ENCODE data around the gene OPCML.

Gene OPCML

GRCh38 chr11:133238495-133238894 lies 293.8 kb downstream of the OPCML start:
- Histone ChIP-seq H3K4me3 (ENCODE audit: low read length in 2 of 2) (no peak overlapping the region), H3K36me3 (ENCODE audit: control insufficient read depth in 2 of 2, insufficient read depth in 2 of 2, low read length in 2 of 2) (no peaks in the 10 kb centered on the region), H3K9me3 (ENCODE audit: control insufficient read depth in 2 of 2, low read length in 2 of 2) (peaks cover 0 to 3% of the 10 kb centered on the region in 2 donors), H3K4me1 (ENCODE audit: control insufficient read depth, insufficient read depth, low read length) (peaks cover 8% of the 10 kb centered on the region), H3K9ac (ENCODE audit: low read length in 2 of 2) (no peak overlapping the region), H3K27me3 (ENCODE audit: control insufficient read depth in 1 of 2, insufficient read depth in 2 of 2, low read length in 2 of 2) (peaks cover 2 to 3% of the 10 kb centered on the region in 2 donors), H3K27ac (ENCODE audit: low read length) (no peak overlapping the region)

GRCh38 chr11:133238027-133238426 lies 294.3 kb downstream of the OPCML start:
- Histone ChIP-seq H3K9me3 (ENCODE audit: control insufficient read depth in 2 of 2, low read length in 2 of 2) (peaks cover 0 to 8% of the 10 kb centered on the region in 2 donors), H3K9ac (ENCODE audit: low read length in 2 of 2) (no peak overlapping the region), H3K4me1 (ENCODE audit: control insufficient read depth, insufficient read depth, low read length) (peaks cover 5% of the 10 kb centered on the region), H3K27ac (ENCODE audit: low read length) (no peak overlapping the region), H3K4me3 (ENCODE audit: low read length in 2 of 2) (no peak overlapping the region), H3K36me3 (ENCODE audit: control insufficient read depth in 2 of 2, insufficient read depth in 2 of 2, low read length in 2 of 2) (no peaks in the 10 kb centered on the region), H3K27me3 (ENCODE audit: control insufficient read depth in 1 of 2, insufficient read depth in 2 of 2, low read length in 2 of 2) (peaks cover 0 to 2% of the 10 kb centered on the region in 2 donors)

GRCh38 chr11:133235381-133235780 lies 296.9 kb downstream of the OPCML start:
- no peaks in the 10 kb centered on the region for H3K4me1 ChIP-seq (ENCODE audit: control insufficient read depth, insufficient read depth, low read length)
- peaks cover 0 to 2% of the 10 kb centered on the region in 2 donors for H3K27me3 ChIP-seq (ENCODE audit: control insufficient read depth in 1 of 2, insufficient read depth in 2 of 2, low read length in 2 of 2)
- peaks cover 0 to 10% of the 10 kb centered on the region in 2 donors for H3K9me3 ChIP-seq (ENCODE audit: control insufficient read depth in 2 of 2, low read length in 2 of 2)
- no peak overlapping the region for H3K9ac ChIP-seq (ENCODE audit: low read length in 2 of 2)
- no peak overlapping the region for H3K4me3 ChIP-seq (ENCODE audit: low read length in 2 of 2)
- H3K36me3 ChIP-seq (ENCODE audit: control insufficient read depth in 2 of 2, insufficient read depth in 2 of 2, low read length in 2 of 2), result no peaks in the 10 kb centered on the region
- no peak overlapping the region for H3K27ac ChIP-seq (ENCODE audit: low read length)

- no peak overlapping the region for H3K9ac ChIP-seq (ENCODE audit: low read length in 2 of 2)
- peaks cover 0 to 2% of the 10 kb centered on the region in 2 donors for H3K27me3 ChIP-seq (ENCODE audit: control insufficient read depth in 1 of 2, insufficient read depth in 2 of 2, low read length in 2 of 2)
- no peak overlapping the region for H3K4me3 ChIP-seq (ENCODE audit: low read length in 2 of 2)
- H3K4me1 ChIP-seq (ENCODE audit: control insufficient read depth, insufficient read depth, low read length), result no peaks in the 10 kb centered on the region
- H3K9me3 ChIP-seq (ENCODE audit: control insufficient read depth in 2 of 2, low read length in 2 of 2), result peaks cover 0 to 10% of the 10 kb centered on the region in 2 donors
- H3K36me3 ChIP-seq (ENCODE audit: control insufficient read depth in 2 of 2, insufficient read depth in 2 of 2, low read length in 2 of 2), result no peaks in the 10 kb centered on the region
- no peak overlapping the region for H3K27ac ChIP-seq (ENCODE audit: low read length)
Measured at GRCh38 chr11:133234883-133235282, 297.4 kb downstream of the OPCML start.

- Histone ChIP-seq H3K9ac (ENCODE audit: low read length in 2 of 2) (no peak overlapping the region), H3K36me3 (ENCODE audit: control insufficient read depth in 2 of 2, insufficient read depth in 2 of 2, low read length in 2 of 2) (no peaks in the 10 kb centered on the region), H3K27me3 (ENCODE audit: control insufficient read depth in 1 of 2, insufficient read depth in 2 of 2, low read length in 2 of 2) (peaks cover 0 to 2% of the 10 kb centered on the region in 2 donors), H3K9me3 (ENCODE audit: control insufficient read depth in 2 of 2, low read length in 2 of 2) (peaks cover 0 to 10% of the 10 kb centered on the region in 2 donors), H3K4me3 (ENCODE audit: low read length in 2 of 2) (no peak overlapping the region), H3K4me1 (ENCODE audit: control insufficient read depth, insufficient read depth, low read length) (peaks cover 15% of the 10 kb centered on the region), H3K27ac (ENCODE audit: low read length) (no peak overlapping the region)
Measured at GRCh38 chr11:133232665-133233064, 299.6 kb downstream of the OPCML start.

GRCh38 chr11:133230431-133230830 lies 301.9 kb downstream of the OPCML start:
- no peak overlapping the region for H3K4me3 ChIP-seq (ENCODE audit: low read length in 2 of 2)
- no peaks in the 10 kb centered on the region for H3K36me3 ChIP-seq (ENCODE audit: control insufficient read depth in 2 of 2, insufficient read depth in 2 of 2, low read length in 2 of 2)
- H3K27me3 ChIP-seq (ENCODE audit: control insufficient read depth in 1 of 2, insufficient read depth in 2 of 2, low read length in 2 of 2), result peaks cover 0 to 2% of the 10 kb centered on the region in 2 donors
- H3K27ac ChIP-seq (ENCODE audit: low read length), result no peak overlapping the region
- H3K4me1 ChIP-seq (ENCODE audit: control insufficient read depth, insufficient read depth, low read length), result peaks cover 15% of the 10 kb centered on the region
- peaks cover 0 to 10% of the 10 kb centered on the region in 2 donors for H3K9me3 ChIP-seq (ENCODE audit: control insufficient read depth in 2 of 2, low read length in 2 of 2)
- H3K9ac ChIP-seq (ENCODE audit: low read length in 2 of 2), result no peak overlapping the region

- Histone ChIP-seq H3K27me3 (ENCODE audit: control insufficient read depth in 1 of 2, insufficient read depth in 2 of 2, low read length in 2 of 2) (no peaks in the 10 kb centered on the region), H3K9ac (ENCODE audit: low read length in 2 of 2) (peak overlapping the region in 1 of 2 donors; percentile 7), H3K27ac (ENCODE audit: low read length) (peak overlapping the region; percentile 24), H3K36me3 (ENCODE audit: control insufficient read depth in 2 of 2, insufficient read depth in 2 of 2, low read length in 2 of 2) (no peaks in the 10 kb centered on the region), H3K4me1 (ENCODE audit: control insufficient read depth, insufficient read depth, low read length) (peaks cover 26% of the 10 kb centered on the region), H3K9me3 (ENCODE audit: control insufficient read depth in 2 of 2, low read length in 2 of 2) (peaks cover 0 to 8% of the 10 kb centered on the region in 2 donors), H3K4me3 (ENCODE audit: low read length in 2 of 2) (peak overlapping the region in 1 of 2 donors; percentile 49)
Measured at GRCh38 chr11:133228471-133229329, 303.6 kb downstream of the OPCML start.

- H3K9me3 ChIP-seq (ENCODE audit: control insufficient read depth in 2 of 2, low read length in 2 of 2), result no peaks in the 10 kb centered on the region
- H3K9ac ChIP-seq (ENCODE audit: low read length in 2 of 2), result no peak overlapping the region
- peaks cover 32% of the 10 kb centered on the region for H3K4me1 ChIP-seq (ENCODE audit: control insufficient read depth, insufficient read depth, low read length)
- H3K36me3 ChIP-seq (ENCODE audit: control insufficient read depth in 2 of 2, insufficient read depth in 2 of 2, low read length in 2 of 2), result no peaks in the 10 kb centered on the region
- no peak overlapping the region for H3K27ac ChIP-seq (ENCODE audit: low read length)
- no peak overlapping the region for H3K4me3 ChIP-seq (ENCODE audit: low read length in 2 of 2)
- H3K27me3 ChIP-seq (ENCODE audit: control insufficient read depth in 1 of 2, insufficient read depth in 2 of 2, low read length in 2 of 2), result no peaks in the 10 kb centered on the region
Measured at GRCh38 chr11:133227632-133228111, 304.6 kb downstream of the OPCML start.

GRCh38 chr11:133224271-133224670 lies 308.0 kb downstream of the OPCML start:
- Histone ChIP-seq H3K27ac (ENCODE audit: low read length) (peak overlapping the region; percentile 2), H3K27me3 (ENCODE audit: control insufficient read depth in 1 of 2, insufficient read depth in 2 of 2, low read length in 2 of 2) (no peaks in the 10 kb centered on the region), H3K4me1 (ENCODE audit: control insufficient read depth, insufficient read depth, low read length) (peaks cover 43% of the 10 kb centered on the region), H3K9me3 (ENCODE audit: control insufficient read depth in 2 of 2, low read length in 2 of 2) (no peaks in the 10 kb centered on the region), H3K4me3 (ENCODE audit: low read length in 2 of 2) (no peak overlapping the region), H3K36me3 (ENCODE audit: control insufficient read depth in 2 of 2, insufficient read depth in 2 of 2, low read length in 2 of 2) (no peaks in the 10 kb centered on the region), H3K9ac (ENCODE audit: low read length in 2 of 2) (no peak overlapping the region)

GRCh38 chr11:133222425-133223330 lies 309.6 kb downstream of the OPCML start:
- Histone ChIP-seq H3K4me3 (ENCODE audit: low read length in 2 of 2) (peak overlapping the region in 1 of 2 donors; percentile 44), H3K27me3 (ENCODE audit: control insufficient read depth in 1 of 2, insufficient read depth in 2 of 2, low read length in 2 of 2) (no peaks in the 10 kb centered on the region), H3K4me1 (ENCODE audit: control insufficient read depth, insufficient read depth, low read length) (peaks cover 28% of the 10 kb centered on the region), H3K9ac (ENCODE audit: low read length in 2 of 2) (no peak overlapping the region), H3K27ac (ENCODE audit: low read length) (no peak overlapping the region), H3K9me3 (ENCODE audit: control insufficient read depth in 2 of 2, low read length in 2 of 2) (no peaks in the 10 kb centered on the region), H3K36me3 (ENCODE audit: control insufficient read depth in 2 of 2, insufficient read depth in 2 of 2, low read length in 2 of 2) (no peaks in the 10 kb centered on the region)

Data from stomach smooth muscle (tissue), 2 donors.